ENCODE data around the gene ZBTB20.

DNA sequence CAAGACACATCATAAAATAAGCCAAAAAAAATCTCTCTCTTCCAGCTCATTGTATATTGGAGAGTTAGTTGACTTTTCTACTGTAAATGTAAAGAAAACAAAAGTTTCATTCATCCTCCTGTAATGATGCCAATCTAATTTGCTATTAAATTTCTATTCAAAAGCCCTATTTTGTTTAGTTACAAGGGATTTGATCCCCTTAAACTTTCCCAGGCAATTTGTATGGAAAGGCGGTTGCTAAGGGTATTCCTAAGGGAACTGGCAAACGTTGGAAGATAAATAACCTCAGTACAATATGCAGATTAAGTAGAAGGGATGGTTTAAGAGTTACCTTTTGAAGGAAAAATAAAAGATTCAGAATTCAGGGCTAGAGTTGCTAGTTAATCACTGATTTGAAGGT, 500.6 kb downstream of the ZBTB20 start:
- TF ChIP-seq, protein P1, sequence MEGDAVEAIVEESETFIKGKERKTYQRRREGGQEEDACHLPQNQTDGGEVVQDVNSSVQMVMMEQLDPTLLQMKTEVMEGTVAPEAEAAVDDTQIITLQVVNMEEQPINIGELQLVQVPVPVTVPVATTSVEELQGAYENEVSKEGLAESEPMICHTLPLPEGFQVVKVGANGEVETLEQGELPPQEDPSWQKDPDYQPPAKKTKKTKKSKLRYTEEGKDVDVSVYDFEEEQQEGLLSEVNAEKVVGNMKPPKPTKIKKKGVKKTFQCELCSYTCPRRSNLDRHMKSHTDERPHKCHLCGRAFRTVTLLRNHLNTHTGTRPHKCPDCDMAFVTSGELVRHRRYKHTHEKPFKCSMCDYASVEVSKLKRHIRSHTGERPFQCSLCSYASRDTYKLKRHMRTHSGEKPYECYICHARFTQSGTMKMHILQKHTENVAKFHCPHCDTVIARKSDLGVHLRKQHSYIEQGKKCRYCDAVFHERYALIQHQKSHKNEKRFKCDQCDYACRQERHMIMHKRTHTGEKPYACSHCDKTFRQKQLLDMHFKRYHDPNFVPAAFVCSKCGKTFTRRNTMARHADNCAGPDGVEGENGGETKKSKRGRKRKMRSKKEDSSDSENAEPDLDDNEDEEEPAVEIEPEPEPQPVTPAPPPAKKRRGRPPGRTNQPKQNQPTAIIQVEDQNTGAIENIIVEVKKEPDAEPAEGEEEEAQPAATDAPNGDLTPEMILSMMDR (IDR thresholded peaks at IDR 0.05; ENCODE audit: insufficient read depth, low read depth, low read length): no peak
- TF ChIP-seq EZH2 (IDR thresholded peaks at IDR 0.05; ENCODE audit: insufficient read depth, low read length): no peak
